ENCODE results near the gene NTPCR.

GRCh38 chr1:232985882-232986526 is 35.6 kb downstream of the NTPCR start:
- TF ChIP-seq, protein P1, sequence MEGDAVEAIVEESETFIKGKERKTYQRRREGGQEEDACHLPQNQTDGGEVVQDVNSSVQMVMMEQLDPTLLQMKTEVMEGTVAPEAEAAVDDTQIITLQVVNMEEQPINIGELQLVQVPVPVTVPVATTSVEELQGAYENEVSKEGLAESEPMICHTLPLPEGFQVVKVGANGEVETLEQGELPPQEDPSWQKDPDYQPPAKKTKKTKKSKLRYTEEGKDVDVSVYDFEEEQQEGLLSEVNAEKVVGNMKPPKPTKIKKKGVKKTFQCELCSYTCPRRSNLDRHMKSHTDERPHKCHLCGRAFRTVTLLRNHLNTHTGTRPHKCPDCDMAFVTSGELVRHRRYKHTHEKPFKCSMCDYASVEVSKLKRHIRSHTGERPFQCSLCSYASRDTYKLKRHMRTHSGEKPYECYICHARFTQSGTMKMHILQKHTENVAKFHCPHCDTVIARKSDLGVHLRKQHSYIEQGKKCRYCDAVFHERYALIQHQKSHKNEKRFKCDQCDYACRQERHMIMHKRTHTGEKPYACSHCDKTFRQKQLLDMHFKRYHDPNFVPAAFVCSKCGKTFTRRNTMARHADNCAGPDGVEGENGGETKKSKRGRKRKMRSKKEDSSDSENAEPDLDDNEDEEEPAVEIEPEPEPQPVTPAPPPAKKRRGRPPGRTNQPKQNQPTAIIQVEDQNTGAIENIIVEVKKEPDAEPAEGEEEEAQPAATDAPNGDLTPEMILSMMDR (IDR thresholded peaks at IDR 0.05), result no peak
- no peak for TF ChIP-seq POLR2A (IDR thresholded peaks at IDR 0.05)
- TF ChIP-seq POLR2AphosphoS5 (IDR thresholded peaks at IDR 0.05), result no peak
